Endometrial microvascular endothelial cells (primary cell): ENCODE results near the gene PACC1. TPM values are rescaled to one million over a fixed set of nuclear protein-coding genes. Genes with fewer than 3 reads are reported as not detected.

ENCODE experiments used
- in situ Hi-C: cut with HindIII; loops from 2 replicates; pipeline ENCODE4 v1.10.0; 2017; ENCODE audit warnings: low sequenced_read_pairs, low pct_unique_long_range_greater_than_20kb; ENCODE audit errors: inconsistent ontology term
- total RNA-seq: library from RNA; depleted of rRNA; stranded (reverse); fragments of >200 nt; gene quantifications from one replicate; pipeline ENCODE4 v1.2.3, GENCODE V29; 2015; ENCODE audit errors: inconsistent ontology term

Gene PACC1
- total RNA-seq, 1 donor from 2014 or later = 20.0 TPM

DNA sequence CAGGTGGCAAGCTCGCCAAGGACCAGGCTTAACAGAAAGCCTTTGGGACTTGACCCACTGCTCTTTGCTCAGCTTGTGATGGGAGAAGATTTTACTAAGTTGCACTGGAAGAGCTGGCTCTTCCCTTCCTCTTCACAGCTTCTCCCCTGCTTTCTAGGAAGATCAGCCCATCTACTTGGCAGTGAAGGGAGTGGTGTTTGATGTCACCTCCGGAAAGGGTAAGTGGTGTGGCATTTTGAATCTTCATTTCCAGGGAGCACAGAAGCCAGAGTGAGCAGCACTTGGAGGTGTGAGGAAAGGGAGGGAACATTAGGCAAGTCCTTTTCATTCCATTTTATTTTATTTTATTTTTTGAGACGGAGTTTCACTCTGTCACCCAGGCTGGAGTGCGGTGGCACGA lies 27.7 kb upstream of the PACC1 start:
- in situ Hi-C loops = no loop called here

DNA sequence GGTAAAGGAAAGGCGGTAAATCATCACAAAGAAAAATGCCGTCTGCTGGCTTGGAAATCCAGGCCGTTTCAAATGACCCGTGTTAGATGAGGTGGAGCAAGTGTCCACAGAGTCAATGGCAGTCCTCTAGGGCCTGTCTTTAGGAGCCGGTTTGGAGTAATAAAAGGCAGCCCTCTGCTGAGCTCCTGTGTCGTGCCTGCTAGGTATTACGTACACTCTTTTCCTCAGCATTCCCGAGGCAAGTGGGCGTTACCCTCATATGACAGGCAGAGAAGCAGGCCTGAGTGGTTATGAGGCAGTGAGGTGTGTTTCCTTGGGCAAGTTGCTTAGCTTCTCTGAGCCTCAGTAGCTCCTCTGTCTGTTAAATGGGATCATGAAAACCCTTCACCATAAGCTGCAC lies 25.7 kb upstream of the PACC1 start:
- in situ Hi-C loops = no loop called here

DNA sequence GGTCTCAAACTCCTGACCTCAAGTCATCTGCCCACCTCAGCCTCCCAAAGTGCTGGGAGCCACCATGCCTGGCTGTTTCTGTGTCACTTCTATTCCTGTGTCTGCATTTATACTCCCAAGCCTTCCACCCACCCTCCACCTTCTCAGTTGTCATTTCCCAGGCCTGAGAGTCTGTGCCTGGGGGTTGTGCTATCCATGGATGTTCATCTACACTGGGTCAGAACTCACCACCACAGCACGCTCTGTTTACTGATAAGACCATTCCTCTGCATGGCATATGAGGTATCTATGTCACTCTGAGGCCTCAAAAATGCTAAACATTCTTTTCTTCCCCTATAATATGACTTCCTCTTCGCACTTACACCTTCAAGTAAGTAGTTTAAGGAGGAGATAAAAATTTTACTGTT lies 24.1 kb upstream of the PACC1 start:
- in situ Hi-C loops = no loop called here

DNA sequence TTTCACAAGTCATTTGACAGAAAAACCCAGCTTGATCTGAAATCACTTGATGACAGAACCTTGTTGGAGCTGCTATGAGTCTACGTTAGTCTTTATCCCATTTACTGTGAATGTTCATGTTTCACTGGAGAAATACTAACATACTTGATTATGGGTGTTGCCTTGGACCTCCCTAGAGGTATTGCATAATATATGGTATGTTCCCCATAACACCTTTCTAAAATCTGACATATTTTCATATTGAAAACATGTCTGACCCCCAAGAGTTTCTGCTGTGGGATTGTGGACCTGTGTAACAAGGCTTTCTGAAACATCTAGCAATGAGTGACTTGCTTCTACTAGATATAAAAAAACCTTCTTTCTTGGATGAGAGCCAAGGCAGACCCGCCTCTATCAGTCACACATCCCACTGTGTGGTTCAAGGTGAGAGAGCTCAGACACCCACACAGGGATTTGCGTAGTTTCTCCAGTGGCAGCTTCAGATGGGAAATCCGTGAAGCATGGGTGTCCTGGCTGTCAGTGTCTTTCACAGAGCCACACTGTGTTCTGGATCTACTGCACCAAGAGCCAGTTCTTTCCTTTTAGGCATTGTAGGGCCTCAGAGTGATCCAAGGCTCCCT lies 22.6 kb upstream of the PACC1 start:
- in situ Hi-C loops = no loop called here

DNA sequence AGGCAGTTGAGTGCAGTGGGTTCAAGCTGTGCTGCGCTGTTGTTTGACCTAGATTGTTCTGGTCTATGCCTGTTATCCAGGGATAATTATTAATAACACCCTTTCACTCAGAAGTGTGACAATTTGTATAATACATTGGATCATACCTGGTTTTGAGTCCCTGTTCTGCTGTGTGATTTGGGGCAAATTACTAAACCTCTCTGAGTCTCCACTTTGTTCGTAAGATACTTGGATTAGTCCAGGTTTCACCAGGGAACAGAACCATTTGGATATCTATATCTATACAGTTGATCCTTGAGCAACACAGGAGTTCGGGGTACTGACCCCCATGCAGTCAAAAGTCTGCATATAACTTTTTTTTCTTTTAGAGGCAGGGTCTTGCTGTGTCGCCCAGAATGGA lies 20.3 kb upstream of the PACC1 start:
- in situ Hi-C loops = no loop called here

DNA sequence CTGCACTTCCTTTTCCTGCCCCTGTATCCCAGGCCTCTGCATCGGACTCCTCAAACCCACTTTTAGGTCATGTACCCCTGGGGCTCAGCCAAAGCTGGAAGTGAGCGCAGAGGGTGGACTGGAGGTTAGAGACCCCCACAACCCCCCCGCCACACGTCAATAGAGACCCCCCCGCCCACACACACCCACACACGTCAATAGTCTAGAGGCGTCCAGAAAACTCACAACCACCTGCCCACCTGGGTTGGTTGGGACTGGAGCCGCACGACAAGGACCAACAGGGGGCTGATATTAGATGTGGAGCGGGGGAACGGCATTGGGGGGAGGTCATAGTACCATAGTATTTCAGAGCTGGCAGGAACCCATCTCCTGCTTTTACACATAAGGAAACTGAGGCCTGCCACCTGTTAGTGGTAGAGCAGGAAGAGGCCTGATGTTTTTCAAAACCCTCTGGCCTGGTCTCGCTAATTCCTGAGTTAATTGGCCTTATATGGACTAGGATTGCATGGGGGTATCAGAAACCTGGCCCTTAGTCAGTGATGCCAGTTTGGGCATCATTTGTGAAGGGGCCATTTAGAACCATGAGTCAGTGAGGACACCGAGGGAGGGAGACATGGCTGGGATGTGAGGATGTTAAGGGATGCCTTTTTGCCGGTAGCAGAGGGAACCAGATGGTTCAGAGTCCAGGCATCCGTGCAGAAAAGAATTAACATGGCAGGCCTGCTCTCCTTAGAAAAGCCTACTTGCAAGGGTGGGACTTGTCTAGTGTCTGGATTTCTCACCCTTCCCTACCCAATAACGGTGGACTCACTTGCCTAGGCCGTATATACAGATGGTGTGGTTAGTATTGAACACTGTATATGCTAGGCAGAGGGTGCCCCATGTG lies 19.1 kb upstream of the PACC1 start:
- in situ Hi-C loops = no loop called here

DNA sequence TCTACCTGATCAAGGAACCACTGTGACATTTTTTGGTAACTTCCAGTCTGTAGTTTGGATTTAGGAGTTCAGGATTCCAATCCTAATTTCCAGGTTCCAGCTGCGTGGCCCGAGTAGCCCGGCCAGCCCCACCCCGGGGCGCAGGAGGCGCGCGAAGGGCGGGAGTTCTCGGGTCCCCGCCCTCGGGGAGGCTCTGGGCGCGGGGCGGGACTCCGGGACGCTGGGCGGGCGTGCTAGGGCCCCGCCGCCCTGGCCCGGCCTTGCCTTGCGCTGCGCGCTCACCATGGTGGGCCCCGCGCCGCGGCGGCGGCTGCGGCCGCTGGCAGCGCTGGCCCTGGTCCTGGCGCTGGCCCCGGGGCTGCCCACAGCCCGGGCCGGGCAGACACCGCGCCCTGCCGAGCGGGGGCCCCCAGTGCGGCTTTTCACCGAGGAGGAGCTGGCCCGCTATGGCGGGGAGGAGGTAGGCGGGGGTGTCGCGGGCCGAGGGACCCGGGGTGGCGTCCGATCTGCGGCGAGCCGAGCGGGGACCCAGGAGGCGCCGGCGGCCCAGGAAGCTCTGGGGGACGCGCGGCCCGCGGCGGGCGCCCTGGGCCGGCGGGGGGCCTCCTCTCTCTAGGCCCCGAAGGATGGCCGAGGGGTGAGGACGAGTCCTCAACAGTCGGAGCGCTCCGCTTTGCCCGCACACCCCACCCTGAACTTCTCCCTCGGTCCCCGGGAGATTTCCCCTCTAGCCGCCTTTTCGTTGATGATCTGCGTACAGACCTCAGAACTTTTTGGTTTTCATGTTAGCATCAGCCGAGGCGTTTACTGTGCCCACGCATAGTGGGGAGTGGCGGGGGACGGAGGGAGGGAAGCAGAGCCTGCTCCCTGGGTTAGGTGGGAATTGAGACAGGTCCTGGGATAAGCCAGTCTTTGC lies 18.2 kb upstream of the PACC1 start, which contains the start of gene NENF:
Gene NENF (plus strand): TSS at position 260 of the 916 bp plus-strand sequence. CDS start 24 bp downstream, at position 284.
- in situ Hi-C loops = no loop called here

DNA sequence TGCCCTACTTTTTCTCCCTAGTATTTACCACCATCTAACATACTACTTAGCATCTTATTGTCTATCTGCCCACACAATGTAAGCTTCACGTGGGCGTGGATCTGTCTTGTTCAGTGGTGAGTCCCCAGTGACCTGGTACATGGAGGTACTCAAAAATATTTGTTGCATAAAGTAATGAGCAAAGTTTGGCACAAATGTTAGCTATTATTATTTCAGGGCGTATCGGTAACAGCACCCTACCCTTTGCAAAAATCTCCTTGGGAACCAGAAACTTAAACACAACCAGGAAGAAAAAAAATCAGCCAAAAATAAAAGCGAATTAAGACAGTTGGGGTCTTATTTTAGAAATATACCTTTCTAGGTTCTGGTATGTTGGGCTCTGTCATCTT lies 17.6 kb upstream of the PACC1 start:
- in situ Hi-C loops = no loop called here

DNA sequence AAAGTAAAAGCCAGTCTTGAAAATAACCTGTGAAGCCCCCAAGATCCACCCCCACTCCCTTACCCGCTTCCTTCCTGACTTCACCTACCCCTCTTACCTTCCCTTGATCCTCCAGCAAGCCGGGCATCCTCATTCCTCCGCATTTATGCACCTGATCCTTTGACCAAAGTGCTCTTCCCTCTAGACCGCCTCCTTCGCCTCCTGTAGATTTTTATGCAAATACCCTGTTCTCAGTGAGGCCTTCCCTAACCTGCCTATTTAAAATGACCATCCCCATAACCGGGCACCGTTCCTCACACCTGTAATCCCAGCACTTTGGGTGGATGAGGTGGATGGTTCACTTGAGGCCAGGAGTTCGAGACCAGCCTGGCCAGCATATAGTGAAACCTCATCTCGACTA lies 17.0 kb upstream of the PACC1 start:
- in situ Hi-C loops = no loop called here

DNA sequence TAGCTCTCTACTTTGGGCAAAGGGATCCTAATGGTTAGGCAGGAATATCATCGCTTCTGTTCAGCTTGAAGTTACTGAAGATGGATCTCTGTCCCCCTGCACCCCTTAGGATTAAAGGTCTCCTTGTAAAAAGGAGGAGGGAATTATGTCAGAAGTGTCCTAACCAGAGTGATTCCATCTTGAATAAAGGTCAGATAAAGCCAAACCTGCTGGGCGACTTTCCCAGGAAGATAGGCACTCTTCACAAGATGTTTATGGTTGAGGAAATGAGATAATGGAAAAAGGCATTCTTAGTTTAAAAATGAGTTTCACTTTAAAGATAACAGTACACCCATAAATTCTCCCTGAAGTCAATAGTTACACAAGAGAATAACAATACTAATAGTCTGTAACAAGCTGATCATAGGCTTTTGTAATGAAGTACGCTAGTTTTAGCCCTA lies 16.3 kb upstream of the PACC1 start:
- in situ Hi-C loops = no loop called here

DNA sequence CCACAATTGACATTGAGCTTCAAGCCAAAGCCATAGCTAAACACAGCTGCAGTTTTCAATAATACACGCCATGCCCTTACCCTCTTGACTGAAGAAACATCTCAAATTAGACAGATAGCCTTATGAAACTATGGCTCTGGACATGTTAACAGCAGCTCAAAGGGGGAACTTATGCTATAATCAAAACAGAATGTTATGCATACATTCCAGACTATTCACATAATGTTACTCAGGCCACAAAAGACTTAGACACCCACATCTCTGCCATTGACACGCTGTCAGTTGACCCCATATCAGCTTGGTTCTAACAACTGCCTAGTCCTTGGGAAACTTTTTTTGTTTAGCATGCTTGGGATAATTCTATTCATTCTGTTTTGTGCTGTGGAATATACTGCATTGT lies 15.7 kb upstream of the PACC1 start:
- in situ Hi-C loops = no loop called here

DNA sequence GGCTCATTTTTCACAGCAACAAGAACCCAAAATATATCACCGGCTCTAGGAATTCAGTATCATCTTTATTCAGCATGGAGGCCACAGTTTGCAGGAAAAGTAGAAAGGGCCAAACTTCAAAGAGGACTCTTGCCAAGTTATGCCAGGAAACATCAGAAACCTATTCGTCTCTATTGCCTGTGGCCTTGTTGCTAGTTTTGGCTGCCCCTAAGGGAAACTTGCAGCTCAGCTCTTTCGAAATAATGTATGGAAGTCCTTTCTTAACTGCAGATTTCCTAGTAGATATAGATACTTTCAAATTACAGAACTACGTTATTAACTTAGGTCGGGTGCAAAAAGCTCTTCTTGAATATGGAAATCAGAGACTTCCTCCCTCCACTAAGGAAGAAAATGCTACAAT lies 13.8 kb upstream of the PACC1 start:
- in situ Hi-C loops = no loop called here

DNA sequence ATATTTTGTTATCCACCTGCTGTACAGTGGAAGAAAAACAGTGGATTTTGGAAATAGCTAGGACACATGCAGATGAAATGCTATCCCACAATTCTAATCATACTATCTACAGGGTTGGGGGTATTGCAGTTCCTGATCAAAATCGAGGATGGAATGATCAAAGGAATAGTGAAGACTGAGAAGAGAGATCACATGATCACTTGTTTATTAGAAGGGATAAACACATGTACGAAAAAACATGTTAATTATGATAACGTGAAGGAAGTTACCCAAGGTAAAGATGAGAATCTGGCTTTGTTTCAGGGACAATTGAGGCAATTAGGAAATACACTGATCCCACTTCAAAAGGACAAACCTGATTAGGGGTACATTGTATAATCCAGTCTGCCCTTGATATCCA lies 9.2 kb upstream of the PACC1 start:
- in situ Hi-C loops = no loop called here

DNA sequence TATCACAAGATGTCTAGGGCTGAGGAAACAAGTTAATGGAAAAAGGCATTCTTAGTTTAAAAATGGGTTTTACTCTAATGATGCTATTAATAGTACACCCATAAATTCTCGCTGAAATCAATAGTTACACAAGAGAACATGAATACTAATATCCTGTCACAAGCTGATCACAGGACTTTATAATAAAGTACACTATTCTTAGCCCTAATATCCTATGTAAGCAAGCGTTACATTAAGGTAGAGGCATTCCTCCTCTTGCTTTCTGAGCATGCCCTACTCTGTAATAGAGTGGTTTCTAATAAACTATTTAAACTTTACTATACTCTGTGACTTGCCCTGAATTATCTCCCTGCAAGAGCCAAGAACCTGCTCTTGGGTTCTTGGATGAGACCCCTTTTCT lies 6.5 kb upstream of the PACC1 start:
- in situ Hi-C loops = no loop called here

DNA sequence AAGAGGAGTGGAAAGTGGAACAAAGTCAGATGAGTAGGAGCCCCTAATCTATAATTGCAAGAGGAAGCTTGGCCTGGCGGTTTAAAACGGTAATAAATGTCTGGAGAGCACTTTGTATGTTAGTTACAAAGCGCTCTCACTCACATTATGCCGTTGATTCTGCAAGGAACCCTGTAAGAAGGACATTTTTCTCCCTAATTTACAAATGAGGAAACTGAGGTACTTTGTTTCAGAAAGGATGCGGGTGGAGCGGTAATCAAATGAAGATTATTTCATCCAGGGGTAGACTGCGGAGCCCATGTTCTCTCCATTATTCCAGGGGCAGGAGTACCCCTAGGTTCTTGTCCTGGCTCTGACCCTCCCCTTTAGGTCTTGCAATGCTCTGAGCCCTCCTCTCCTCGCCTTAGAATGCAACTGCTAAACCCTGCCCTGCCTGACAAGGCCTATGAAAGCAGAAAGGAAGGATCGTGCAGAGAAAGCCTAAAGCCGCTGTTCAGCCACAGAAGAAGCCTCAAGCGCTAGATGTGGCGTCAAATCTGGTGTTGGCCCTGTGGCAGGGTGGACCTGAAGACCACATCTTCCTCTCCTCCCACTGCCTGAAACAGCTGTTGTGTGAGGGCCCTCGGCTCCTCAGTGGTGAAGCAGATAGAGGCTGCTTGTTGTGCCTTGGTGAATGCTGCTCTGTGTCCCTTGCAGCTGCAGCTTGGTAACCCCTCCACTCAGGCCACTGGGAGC lies 588 bp upstream of the PACC1 start:
- in situ Hi-C loops = no loop called here

DNA sequence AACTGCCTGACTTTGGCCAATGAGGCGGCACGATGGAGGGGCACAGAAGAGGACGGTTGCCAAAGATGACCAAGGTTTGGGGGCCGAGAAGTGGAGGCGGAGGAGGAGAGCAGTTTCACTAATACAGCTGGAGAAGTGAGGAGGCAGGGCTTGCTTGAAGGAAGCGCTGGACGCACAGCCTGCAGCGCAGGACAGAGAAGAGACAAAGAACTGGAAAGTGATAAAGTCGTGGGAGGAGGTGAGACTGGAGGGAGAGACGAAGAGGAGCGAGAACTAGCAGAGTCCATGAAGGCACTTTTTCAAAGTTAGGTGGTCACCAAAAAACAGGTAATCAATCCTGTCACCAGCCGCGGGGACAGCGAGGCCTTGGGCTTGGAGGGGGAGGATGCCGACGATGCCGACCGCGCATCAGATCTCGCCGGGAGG lies 771 bp downstream of the PACC1 start:
- in situ Hi-C loops = no loop called here

DNA sequence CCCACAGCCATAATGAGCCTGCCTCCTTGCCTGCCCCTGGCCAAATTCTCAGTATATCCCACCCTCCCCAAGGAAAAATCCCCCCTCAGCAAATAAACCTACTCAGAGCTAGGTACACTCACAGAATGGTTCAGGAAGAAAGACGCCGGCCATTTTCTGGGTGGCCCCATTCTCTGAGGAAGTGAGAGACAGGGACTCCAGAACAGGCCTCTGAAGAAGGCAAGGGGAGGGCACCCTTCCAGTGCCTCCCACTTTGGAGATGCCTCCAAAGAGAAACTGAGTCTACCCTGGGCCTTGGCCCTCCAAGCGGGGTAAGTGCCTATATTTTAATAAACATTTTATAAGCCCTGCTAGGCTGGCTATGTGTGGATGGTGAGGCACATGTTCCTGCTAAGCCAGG lies 2.3 kb downstream of the PACC1 start:
- in situ Hi-C loops = no loop called here

DNA sequence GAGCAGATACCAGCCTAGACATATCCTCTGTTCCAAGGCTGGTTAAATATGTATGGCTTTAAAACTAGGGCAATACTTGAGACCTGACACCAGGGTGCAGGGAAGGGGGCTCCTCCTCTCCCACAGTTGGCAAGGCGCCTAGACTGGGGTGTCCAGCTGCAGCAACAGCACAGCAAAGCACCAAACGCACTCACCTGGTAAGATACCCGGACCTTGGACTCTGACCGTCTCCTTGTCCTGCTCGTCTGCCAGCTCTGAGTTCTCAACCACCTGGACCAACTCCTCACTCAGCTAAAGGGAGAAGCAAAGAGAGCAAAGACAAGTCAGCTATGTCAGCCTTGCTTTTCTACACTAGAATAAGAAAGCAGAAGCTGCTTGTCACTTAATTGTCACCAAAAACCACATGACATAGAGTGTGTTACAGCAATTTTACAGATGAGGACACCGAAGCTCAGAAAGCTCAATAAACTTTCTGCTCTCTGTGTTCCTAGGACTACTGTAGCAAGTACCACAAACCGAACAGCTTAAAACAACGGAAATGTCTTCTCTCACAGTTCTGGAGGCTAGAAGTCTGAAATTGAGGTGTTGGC lies 4.4 kb downstream of the PACC1 start:
- in situ Hi-C loops = no loop called here
